ENCODE measurements around the gene CPOX. TPM values are rescaled to one million over a fixed set of nuclear protein-coding genes. Genes with fewer than 3 reads are reported as not detected.

The CPOX gene
- total RNA-seq, 4 donors from 2014 or later = 19.0 to 36.4 (median 23.4) TPM

DNA sequence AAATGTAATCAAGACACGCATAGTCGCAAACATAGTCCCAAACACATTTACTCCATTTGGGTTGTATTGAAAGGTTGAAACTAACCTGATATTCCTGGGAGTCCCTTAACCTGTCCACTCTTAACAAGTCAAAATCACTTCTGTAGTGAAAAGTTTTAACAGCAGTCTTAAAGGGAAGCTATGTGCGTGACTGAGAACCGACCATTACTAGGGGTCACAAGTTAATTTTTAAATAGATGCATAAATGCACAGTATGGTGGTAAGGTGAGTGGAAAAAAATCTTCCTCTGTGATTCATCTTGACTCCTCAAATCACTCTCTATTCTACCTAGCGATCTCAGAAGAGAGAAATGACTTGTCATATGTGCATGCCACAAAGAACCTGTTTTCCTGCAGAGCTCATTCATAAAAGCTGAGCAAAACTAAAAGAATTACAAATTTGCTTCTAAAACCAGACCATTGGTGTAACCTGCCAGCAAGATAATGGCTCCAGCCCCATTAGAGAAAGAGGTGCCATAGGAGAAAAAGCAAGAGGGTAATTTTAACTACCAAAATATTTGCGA is 56.9 kb downstream of the CPOX start:
- no peak for TF ChIP-seq EP300 (IDR thresholded peaks at IDR 0.05)
- no peak for TF ChIP-seq POLR2A (IDR thresholded peaks at IDR 0.05)
- TF ChIP-seq CTCF (IDR thresholded peaks at IDR 0.05) = no peak
- no peak for DNase-seq (ENCODE audit: low spot score in 2 of 2)
- H3K4me1 ChIP-seq = no peaks in the 10 kb centered on the region
- H3K27ac ChIP-seq = peak overlapping the region in 1 of 4 donors; percentile 37
- no peaks in the 10 kb centered on the region for H3K9me3 ChIP-seq
- 88 to 93% methylated on average over 6 of the region's 6 CpGs for WGBS, 2 donors
- H3K36me3 ChIP-seq = peaks cover 0 to 2% (median 0%) of the 10 kb centered on the region in 3 donors
- H3K27me3 ChIP-seq = no peaks in the 10 kb centered on the region
- H3K4me3 ChIP-seq = no peak overlapping the region

DNA sequence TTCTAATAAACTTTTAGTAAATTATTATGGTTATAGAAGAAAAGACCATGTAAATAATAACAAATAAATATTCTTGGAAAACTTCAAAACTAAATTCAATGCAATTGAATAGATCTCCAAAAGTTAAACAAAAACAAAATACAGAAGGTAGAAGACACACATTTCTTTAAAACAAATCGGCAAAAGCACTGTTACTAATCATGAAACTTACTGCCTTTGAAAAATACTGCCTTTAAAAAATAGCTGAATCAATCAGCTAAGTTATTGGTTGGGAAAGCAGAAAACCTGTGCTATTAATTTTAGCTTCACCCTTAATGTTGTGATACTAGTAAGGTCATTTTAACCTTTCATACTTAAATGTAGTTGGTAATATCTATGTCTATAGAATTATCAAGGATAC is 58.7 kb downstream of the CPOX start:
- H3K9me3 ChIP-seq = no peaks in the 10 kb centered on the region
- H3K36me3 ChIP-seq = peaks cover 0 to 2% (median 0%) of the 10 kb centered on the region in 3 donors
- WGBS, 2 donors = 87 to 91% methylated on average over 1 of the region's 1 CpG
- H3K27me3 ChIP-seq = no peaks in the 10 kb centered on the region
- H3K27ac ChIP-seq = no peak overlapping the region
- TF ChIP-seq CTCF (IDR thresholded peaks at IDR 0.05) (no peak), EP300 (IDR thresholded peaks at IDR 0.05) (no peak), POLR2A (IDR thresholded peaks at IDR 0.05) (no peak)
- H3K4me1 ChIP-seq = no peaks in the 10 kb centered on the region
- no peak for DNase-seq (ENCODE audit: low spot score in 2 of 2)
- H3K4me3 ChIP-seq = no peak overlapping the region

GRCh38 chr3:98534168-98534567 is 59.2 kb downstream of the CPOX start:
- no peaks in the 10 kb centered on the region for H3K4me1 ChIP-seq
- no peaks in the 10 kb centered on the region for H3K27me3 ChIP-seq
- H3K4me3 ChIP-seq = peak overlapping the region in 1 of 4 donors; percentile 24
- no peak for DNase-seq (ENCODE audit: low spot score in 2 of 2)
- H3K27ac ChIP-seq = peak overlapping the region in 1 of 4 donors; percentile 31
- TF ChIP-seq EP300 (IDR thresholded peaks at IDR 0.05) = no peak
- TF ChIP-seq POLR2A (IDR thresholded peaks at IDR 0.05) = no peak
- no peak for TF ChIP-seq CTCF (IDR thresholded peaks at IDR 0.05)
- H3K9me3 ChIP-seq = no peaks in the 10 kb centered on the region
- 94 to 97% methylated on average over 2 of the region's 2 CpGs for WGBS, 2 donors
- peaks cover 0 to 2% (median 0%) of the 10 kb centered on the region in 3 donors for H3K36me3 ChIP-seq

DNA sequence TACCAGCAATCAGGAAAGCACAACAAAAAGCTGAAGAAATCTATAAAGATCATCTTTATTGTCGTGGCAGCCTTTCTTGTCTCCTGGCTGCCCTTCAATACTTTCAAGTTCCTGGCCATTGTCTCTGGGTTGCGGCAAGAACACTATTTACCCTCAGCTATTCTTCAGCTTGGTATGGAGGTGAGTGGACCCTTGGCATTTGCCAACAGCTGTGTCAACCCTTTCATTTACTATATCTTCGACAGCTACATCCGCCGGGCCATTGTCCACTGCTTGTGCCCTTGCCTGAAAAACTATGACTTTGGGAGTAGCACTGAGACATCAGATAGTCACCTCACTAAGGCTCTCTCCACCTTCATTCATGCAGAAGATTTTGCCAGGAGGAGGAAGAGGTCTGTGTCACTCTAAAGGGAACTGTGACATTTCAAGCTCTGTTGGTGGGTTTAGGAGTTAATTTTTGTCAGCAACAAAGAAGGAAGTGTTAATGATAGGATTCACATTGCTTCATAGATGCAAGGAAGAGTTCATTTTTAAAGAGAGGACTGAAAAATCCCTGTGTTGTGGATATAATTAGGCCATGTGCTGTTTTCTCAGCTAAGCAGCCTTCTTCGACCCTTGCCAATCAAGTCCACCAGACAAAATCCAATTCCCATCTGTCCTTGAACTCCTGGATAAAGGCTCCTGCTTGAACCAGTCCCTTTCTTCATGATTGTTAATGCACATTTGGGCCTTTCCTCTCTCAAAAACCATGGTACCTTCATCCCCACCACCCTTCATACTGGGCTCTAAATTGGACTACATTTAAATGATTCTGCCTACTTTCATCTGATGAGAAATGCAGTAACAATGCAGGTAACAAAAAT is 60.5 kb downstream of the CPOX start:
- Histone ChIP-seq H3K9me3 (no peaks in the 10 kb centered on the region), H3K27ac (peak overlapping the region in 1 of 4 donors; percentile 31), H3K27me3 (no peaks in the 10 kb centered on the region), H3K36me3 (peaks cover 0 to 2% (median 0%) of the 10 kb centered on the region in 3 donors), H3K4me3 (peak overlapping the region in 1 of 4 donors; percentile 24), H3K4me1 (no peaks in the 10 kb centered on the region)
- TF ChIP-seq CTCF (IDR thresholded peaks at IDR 0.05) = no peak
- TF ChIP-seq POLR2A (IDR thresholded peaks at IDR 0.05) = no peak
- TF ChIP-seq EP300 (IDR thresholded peaks at IDR 0.05) = no peak
- DNase-seq (ENCODE audit: low spot score in 2 of 2) = no peak
- WGBS, 2 donors = 88 to 92% methylated on average over 6 of the region's 6 CpGs

DNA sequence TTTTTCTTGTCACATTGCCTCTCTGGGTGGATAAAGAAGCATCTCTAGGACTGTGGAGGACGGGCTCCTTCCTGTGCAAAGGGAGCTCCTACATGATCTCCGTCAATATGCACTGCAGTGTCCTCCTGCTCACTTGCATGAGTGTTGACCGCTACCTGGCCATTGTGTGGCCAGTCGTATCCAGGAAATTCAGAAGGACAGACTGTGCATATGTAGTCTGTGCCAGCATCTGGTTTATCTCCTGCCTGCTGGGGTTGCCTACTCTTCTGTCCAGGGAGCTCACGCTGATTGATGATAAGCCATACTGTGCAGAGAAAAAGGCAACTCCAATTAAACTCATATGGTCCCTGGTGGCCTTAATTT is 61.2 kb downstream of the CPOX start:
- no peak for DNase-seq (ENCODE audit: low spot score in 2 of 2)
- H3K27ac ChIP-seq = peak overlapping the region in 1 of 4 donors; percentile 31
- H3K9me3 ChIP-seq = no peaks in the 10 kb centered on the region
- H3K4me1 ChIP-seq = no peaks in the 10 kb centered on the region
- H3K36me3 ChIP-seq = peaks cover 0 to 2% (median 0%) of the 10 kb centered on the region in 3 donors
- peak overlapping the region in 1 of 4 donors; percentile 21 for H3K4me3 ChIP-seq
- WGBS, 2 donors = 89 to 92% methylated on average over 5 of the region's 5 CpGs
- TF ChIP-seq CTCF (IDR thresholded peaks at IDR 0.05) = no peak
- no peak for TF ChIP-seq EP300 (IDR thresholded peaks at IDR 0.05)
- TF ChIP-seq POLR2A (IDR thresholded peaks at IDR 0.05) = no peak
- no peaks in the 10 kb centered on the region for H3K27me3 ChIP-seq

Data from tibial nerve (tissue), 4 donors.